CD1c-positive myeloid dendritic cell (primary cell): ENCODE data around the gene FRMD4A.

Experiments used
- DNase-seq: peaks from one replicate; pipeline ENCODE4 v3.0.0-alpha.2; 2016; ENCODE audit errors: extremely low spot score

FRMD4A gene

DNA sequence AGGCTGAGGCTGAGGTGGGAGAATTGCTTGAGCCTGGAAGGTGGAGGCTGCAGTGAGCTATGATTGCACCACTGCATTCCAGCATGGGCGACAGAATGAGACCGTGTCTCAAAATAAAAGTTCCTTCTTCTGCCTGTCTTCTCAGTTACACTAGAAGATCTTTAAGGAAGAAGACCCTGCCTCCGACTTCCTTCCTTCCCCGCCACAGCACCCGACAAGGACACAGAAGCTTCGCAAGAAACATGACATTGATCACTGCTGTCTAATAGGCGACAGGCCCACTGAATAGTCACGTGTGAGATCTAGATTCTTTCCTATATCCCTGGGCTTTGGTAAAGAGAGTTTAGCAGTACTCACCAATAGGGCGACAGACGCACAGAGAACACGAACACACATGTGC, 625.8 kb downstream of the FRMD4A start:
- DNase-seq: peak; percentile 64

DNA sequence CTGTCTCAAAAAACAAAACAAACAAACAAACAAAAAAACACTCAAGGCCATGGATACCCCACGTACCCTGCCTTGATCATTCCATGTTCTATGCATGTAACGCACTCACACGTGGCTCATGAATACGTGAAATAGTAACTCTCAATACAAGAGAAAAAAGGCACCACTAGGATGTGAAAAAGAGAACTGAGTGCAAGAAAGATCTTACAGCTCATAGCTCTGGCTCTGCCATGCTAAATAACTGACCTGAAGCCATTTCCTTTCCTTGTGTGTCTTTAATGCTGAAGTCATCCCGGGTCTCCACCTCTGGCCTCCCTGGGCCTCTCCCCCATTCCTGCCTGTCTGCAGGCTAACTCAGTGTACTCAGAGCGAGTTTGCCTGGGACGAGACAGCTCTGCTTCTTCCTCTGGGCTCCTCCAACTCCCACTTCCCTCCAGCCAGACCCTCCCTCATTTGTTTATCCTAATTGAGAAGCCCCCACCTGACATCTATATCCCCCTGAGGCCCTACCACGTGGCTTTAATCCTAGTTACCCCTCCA, 626.7 kb downstream of the FRMD4A start:
- peak; percentile 51 for DNase-seq

GRCh38 chr10:13703101-13703818, 627.5 kb downstream of the FRMD4A start:
- no peak for DNase-seq

DNA sequence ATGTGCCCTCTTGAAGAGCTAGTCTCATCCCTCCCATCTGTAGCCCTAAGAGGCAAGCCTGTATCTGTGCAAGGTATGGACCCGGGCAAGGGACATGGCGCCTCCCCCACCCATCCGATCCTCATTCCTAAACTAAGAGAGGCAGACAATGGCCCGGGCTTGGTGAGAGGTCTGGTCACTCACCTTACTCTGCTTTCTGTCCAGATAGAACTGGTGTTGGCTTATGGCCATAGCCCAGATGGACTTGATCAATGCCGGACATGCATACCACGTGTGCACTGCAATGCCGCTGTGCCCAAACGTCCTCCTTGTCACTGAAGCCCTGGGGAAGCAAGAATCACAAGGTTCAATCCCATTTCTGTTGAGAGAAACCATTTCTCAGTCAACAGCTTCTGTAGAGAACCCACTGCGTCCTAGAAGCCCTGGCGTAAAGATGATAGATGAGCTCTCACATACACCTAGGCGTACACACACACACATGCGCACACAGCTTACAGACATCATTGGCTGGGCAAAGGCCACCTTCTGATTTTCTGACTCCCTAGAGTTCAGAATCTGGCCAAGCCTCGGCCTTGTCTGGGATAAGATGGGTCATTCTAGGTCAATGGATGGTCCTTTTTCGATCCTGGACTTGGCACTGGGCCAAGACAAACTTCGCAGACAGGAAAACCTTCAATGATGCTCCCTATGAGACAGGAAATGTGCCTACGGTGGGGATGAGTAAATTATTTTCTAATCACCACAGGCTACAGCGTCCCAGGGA, 629.4 kb downstream of the FRMD4A start:
- no peak for DNase-seq

GRCh38 chr10:13700473-13701144, 630.1 kb downstream of the FRMD4A start:
- peak; percentile 11 for DNase-seq

DNA sequence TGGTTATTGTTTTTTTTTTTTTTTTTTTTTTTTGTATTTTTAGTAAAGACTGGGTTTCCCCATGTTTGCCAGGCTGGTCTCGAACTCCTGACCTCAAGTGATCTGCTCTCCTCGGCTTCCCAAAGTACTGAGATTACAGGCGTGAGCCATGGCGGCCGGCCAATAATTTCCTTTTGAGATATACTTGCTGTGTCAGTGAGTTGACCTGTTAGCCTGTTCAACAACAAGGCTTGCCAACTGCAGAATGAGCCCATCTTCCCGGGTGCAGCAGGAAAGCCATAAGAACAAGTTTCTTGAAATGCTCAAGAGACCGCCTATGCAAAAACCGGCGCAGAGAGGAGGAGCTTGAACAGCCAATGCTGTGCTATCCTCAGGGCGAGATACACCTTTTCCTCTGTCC, 631.5 kb downstream of the FRMD4A start:
- no peak for DNase-seq

GRCh38 chr10:13698217-13698616, 632.5 kb downstream of the FRMD4A start:
- DNase-seq: no peak

DNA sequence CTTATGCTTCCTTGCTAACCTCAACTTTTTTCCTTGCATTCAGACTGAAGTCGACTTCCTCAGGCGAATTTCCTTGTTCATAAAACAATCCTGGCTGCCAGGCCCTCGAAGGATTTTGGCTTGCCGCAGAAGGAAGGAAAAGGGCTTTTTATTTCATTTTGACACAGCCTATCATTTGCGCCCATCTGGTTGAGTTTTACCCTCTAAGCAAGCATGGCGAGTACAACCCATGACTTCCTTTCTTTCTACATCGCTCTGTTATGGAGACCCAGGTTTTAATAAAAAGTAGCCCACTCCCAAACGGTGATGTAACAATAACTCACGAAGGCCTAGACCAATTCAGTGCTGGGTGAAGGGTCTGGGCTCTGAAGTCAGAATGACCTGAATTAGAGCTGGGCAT, 634.7 kb downstream of the FRMD4A start:
- no peak for DNase-seq

GRCh38 chr10:13695588-13695987, 635.1 kb downstream of the FRMD4A start:
- DNase-seq: no peak

DNA sequence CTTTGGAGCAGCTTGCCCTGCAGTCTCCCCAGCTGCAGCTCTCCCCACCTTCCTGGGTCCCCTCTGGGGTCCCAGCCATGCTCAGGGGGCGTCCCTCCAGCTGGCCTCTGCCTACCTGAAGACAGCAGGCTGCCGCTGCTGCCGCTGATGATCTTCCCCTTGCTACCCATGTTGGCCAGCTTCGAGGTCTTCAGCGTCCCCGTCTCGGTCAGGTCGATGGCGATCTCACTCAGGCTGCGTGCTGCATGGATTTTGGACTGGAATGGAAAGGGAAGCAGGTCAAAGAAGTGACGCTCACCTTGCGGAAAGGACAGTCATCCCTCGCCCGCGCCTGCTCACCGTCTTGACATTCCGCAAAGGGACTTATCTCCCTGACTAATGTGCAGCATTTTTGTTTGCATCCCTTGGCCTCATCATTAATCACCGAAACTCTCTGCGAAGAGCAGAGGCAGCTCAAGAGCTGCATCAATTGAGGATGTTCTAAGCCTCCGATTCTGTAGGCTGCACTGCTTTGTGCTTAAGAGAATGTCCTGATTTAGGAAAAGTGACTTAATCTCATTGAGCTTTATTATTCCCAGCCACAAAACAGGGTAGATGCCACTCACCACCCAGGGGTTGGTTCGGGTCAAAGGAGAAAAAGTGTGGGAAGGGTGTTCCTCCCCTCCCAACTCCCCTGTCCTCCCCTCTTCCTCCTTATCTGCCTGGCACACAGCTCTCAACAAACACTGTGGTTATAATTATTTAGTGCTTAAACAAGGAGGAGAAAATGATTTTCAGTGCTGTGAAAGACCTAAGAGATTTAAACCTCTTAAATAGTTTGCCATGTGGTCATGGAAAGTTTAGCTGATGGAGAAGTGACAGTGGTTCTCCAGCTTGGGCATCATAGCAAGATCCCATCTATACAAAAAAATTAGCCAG, 636.7 kb downstream of the FRMD4A start:
- DNase-seq: no peak

DNA sequence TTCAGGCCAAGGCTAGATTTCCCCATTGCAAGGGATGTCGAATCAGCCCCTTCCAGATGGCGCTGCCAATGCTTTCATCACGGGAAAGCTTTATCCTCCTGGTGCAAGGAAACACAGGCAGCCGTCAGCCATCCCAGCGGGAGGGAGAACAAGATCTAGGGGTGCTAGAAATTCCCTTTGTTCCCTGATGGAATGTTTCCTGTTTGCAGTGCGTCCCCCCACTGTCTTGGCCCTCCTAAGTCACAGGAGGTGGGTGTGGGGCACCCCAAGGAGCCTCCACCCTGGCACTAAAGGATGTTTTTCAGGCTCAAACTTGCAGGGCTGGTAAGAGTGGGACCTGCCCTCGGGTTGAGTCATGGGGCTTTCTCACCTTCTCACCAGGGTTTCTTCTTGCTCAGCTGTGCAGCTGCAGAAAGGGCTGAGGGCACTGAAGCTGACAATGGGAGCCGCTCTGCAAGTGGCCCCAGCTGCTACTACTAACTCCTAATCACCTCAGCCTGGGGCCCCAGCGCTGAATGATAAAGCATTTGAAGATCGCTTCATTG, 640.4 kb downstream of the FRMD4A start:
- DNase-seq: no peak

- DNase-seq: peak; percentile 59
Observed at GRCh38 chr10:13686331-13686752, 644.4 kb downstream of the FRMD4A start.

- DNase-seq: no peak
Observed at GRCh38 chr10:13685885-13686284, 644.8 kb downstream of the FRMD4A start.

- DNase-seq: no peak
Observed at GRCh38 chr10:13684806-13685482, 645.8 kb downstream of the FRMD4A start.

- no peak for DNase-seq
Observed at GRCh38 chr10:13684252-13684791, 646.4 kb downstream of the FRMD4A start.

- DNase-seq: no peak
Observed at GRCh38 chr10:13683017-13683416, 647.7 kb downstream of the FRMD4A start.

DNA sequence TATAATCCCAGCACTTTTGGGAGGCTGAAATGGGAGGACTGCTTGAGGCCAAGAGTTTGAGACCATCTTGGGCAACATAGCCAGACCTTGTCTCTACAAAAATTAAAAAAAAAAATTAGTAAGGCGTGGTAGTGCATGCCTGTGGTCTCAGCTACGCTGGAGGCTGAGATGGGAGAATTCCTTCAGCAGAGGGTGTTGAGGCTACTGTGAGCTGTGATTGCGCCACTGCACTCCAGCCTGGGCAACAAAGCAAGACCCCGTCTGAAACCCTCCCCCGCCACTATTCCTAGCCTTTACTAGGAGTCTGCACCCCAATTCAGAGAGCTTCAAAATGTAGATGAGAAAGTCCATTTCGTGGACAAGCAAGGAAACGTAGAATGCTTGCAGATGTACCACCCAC, 648.8 kb downstream of the FRMD4A start:
- no peak for DNase-seq

DNA sequence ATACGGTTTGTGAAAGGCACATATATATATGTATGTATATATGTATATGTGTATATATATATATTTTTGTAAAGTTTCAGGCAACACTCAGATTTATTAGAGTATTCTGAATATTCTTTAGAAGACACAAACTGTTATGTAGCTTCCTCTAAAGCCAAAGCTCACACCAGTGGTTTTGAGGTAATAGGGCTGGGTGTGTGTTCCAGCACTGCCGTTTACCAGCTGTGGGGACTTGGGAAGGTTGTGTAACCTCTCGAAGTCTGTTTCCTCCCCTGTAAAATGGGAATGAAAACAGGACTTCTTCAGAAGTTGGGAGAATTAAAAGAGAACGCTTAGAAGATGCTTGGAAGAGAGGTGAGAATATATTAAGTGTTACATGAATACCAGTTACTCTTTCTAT, 649.2 kb downstream of the FRMD4A start:
- DNase-seq: no peak

GRCh38 chr10:13681095-13681494, 649.6 kb downstream of the FRMD4A start:
- no peak for DNase-seq
